HG03175 (cell line): ENCODE measurements around the gene CASZ1.

Experiments used
- ATAC-seq: cut with Tn5 transposase; IDR thresholded peaks from one replicate; pipeline ENCODE4 v1.9.1; 2021; ENCODE audit warnings: mild to moderate bottlenecking, moderate library complexity; ENCODE audit not compliant: unreplicated experiment

CASZ1 gene

DNA sequence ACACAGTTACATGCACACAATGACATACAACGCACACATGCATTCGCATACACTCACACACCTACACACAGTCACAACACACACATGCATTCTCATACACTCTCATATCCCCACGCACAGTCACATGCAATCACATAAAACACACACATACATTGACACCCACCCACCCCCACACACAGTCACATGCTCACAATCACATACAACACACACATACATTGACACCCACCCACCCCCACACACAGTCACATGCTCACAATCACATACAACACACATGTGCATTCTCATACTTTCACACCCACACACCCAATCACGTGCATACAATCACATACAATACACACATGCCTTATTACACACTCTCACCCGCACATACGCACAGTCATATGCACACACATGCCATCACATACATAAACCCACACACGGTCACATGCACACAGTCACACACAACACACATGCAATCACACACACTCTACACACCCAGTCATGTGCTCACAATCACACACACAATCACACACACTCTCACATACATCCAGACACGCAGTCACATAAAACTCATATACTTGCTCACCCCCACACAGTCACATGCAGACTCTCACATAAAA is 134.3 kb downstream of the CASZ1 start:
- ATAC-seq = no peak

- ATAC-seq = no peak
Observed at GRCh38 chr1:10661453-10661852, 135.0 kb downstream of the CASZ1 start.

GRCh38 chr1:10659646-10660540 is 136.6 kb downstream of the CASZ1 start:
- ATAC-seq = no peak

DNA sequence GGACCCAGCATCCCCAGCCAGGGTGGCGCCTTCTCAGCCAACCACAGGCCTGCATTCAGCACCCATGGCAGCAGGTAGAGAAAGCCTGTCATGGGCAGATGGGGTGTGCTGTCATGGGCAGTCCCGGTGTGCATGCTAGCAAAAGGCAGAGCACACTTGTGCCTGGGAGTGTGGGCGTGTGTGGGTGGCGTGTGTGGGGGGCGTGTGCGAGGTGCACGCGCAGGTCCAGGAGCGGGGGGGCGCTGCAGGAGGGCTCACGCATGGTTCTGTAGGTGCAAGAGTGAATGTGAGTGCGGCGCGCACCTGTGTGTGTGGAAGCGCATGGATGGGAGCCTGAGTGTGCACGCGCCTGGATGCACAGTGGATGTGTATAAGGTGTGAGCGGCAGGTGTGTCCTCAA is 137.2 kb downstream of the CASZ1 start:
- no peak for ATAC-seq

DNA sequence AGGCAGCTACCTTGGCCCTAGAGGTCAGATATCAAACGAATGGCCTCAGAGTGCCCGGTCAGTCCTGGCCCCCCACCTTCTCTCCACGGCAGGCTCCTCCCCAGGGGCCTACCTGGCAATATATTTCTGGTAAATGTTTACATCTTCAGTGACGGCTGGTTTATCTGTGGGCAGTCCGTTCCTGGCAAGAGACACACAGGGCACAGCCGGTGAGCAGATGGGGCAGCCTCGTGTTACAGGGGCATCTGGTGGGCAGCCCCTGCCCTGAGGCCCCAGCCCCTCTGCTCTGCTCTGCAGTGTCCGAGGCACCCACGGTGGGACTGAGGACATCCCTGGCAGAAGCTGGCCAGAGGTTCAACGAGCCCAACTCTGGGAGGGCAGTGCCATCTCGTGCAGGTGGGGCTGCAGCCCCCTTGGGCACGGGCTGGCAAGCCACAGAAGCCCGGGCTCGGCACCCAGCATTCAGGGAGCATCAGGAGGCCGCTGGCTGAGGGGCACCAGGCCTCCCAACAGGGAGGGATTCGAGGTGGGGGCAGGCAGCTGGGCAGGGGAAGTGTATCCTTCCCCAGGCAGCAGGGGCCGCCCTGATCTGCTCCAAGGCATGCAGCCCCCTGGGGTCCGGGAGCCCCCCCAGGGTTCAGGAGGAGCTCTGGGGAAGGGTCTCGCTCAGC is 137.9 kb downstream of the CASZ1 start:
- ATAC-seq = no peak

DNA sequence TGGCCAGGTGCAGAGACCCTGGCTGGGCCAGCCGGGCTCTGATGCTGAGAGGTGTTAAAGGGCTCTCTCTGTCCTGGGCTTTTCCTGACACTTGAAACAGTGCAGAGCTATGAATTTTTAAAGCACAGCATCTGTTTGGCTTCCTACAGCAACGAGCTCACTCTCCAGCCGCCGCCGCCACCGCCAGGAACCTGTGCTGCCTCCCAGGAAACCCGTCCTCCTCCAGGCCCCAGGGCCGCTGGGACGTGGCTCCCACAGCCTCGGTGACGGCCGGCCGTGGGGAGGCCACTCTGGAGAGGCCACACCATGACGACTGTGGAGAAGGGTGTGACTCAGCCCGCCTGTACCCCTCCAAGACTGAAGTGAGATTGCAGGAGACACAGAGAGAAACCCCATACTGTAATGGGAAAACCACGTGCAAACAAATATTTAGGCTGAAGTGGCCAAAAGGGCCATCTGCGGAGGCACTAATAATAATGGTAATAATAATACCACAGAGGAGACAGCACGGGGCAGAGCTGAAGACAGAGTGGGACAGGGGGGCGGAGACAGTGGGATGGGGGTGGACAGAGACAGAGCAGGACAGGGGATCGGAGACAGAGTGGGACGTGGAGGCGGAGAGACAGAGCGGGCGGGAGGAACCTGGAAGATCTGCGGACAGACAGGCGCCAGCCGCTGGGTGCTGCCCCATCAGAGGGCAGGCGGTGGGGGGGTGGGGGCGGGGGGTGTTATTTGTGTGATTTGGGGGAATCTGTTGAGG is 139.2 kb downstream of the CASZ1 start:
- no peak for ATAC-seq

GRCh38 chr1:10656431-10656830 is 140.0 kb downstream of the CASZ1 start:
- no peak for ATAC-seq

- no peak for ATAC-seq
Observed at GRCh38 chr1:10655002-10655401, 141.4 kb downstream of the CASZ1 start.

DNA sequence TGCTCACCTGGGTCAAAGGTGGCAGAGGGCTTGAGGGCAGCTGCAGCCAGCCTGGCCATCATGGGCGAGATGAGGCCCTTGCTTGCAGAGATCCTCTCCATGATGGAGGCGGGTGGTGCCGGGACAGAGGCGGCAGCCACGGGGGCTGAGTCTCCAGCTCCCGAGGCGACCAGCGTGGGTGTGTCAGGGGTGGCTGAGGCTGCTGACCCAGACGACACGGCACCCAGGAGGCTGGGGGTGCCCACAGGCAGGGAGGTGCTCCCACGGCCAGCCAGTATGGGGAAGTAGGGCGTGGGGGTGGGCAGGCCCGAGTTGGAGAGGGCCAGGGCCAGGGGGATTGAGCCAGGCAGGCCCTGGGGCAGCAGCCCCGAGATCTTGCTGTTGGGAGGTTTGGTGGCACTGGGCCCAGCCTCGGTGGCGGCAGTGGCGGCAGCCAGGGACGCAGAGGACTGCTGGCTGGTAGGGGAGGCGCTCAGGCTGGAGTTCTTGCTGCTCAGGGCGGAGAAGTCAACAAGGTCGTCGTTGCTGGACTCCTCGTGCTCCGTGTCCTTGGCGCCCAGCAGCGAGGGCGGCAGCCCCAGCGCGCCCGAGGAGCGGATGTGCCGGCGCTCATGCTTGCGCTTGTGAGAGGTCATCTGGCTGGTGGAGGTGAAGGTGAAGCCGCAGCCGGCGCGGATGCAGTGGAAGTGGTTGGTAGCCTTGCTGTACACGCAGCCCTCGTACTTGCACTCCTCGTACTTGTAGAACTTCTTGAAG is 142.9 kb downstream of the CASZ1 start:
- ATAC-seq = no peak

DNA sequence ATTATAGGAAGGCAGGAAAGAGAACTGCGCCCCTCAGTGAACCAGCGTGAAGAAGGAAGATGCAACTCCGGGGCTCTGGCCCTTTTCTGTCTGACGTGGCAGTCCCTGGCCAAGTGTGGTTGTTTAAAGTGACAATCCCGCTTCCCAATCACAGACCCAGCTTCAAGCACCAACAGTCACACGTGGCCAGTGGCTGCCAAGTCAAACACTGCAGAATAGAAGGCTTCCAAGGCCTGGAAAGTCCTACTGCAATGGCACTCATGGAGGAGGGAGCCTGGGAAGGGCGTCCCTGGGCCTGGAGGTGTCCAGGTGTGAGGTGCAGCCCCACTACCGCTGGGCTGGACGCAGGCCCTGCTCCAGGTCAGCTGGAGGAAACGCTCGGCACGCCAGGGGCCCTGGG is 143.8 kb downstream of the CASZ1 start:
- ATAC-seq = no peak

GRCh38 chr1:10651793-10652192 is 144.7 kb downstream of the CASZ1 start:
- no peak for ATAC-seq

DNA sequence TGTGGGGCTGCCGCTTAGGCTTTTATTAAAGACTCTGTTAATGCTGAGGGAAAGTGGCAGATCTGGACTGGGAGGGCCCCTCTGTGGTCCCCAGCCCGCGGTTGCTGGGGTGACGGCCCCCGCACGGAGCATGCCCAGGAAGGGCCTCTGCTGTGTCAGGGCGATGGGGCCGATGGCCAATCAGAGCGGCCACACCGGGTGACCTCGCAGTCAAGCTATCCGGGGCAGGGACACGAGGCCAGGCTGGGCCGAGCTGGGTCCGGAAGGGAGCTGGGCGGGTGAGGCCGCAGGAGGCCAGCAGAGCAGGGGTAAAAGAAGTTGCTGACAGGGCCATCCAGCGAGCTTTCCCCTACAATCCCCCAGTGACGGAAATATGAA is 145.1 kb downstream of the CASZ1 start:
- ATAC-seq = no peak

DNA sequence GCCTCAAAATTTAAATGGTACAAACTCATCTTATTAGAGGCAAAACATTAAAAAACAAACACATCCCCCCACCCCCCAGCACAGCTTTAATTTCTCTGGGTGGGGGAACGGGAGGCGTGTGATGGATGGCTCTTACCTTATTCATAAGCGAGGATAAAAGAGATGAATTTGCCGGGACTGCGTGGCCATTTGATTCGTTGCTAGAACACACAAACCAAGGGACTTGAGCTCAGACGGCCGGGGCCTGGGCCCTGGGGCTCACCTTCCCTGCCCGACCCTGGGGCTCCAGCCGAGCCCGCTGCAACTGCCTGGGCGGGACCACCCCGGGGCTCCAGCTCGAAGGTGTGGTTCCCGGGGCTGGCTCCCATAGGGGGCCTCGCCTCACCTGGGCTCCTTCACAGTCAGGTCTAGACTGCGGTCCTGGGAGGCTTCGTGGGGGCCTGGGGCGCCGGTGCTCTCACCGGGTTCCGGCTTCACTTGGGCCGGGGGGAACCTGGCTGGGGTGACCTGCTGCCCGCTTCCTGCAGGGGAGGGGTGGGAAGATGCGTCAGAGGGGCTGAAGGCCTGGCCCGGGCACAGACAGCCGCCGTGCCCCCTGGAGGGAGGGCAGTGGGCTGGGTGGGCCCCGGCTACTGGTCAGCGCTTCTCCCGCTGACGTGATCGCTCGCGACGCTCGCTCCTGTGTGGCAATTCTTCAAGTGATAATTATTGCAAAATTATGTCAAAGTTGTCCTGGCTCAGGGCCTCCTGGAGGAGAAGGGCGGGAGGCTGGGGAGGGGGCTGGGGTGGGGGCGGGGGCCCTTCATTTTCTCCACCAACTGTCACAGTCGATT is 145.7 kb downstream of the CASZ1 start:
- ATAC-seq = no peak

DNA sequence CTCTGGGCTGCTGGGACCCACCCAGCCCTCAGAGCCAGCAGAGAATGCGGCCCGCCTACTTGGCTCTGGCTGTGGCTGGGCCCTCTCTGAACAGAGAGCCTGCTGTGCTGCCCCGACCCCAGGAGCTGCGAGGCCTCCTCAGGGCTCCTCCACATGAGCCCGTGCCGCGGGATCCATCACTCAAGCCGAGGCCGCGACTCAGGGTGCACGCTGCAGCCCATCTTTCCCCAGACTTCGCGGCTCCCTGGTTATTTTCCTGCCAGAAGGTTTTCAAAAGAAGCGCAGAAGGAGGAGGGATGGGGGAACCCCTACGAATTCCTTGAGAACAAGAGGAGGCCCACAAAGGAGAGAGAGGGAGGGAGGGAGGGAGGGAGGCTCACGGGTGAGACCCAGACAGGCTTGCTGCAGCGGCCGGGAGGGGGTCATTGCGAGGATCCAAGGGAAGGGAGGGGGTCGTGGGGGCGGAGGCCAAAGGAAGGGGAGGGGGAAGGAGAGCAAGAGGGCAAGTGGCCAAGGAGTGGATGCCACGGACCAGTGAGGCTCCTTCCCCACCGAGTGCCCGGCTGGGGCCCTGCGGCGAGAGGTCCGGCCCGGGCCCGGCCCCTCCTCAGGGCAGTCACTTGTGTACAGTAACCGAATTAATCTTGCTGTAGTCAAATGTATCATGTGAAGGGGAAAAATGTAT is 146.8 kb downstream of the CASZ1 start:
- no peak for ATAC-seq

GRCh38 chr1:10648689-10649516 is 147.5 kb downstream of the CASZ1 start:
- no peak for ATAC-seq

GRCh38 chr1:10647414-10648170 is 148.9 kb downstream of the CASZ1 start:
- ATAC-seq = no peak

DNA sequence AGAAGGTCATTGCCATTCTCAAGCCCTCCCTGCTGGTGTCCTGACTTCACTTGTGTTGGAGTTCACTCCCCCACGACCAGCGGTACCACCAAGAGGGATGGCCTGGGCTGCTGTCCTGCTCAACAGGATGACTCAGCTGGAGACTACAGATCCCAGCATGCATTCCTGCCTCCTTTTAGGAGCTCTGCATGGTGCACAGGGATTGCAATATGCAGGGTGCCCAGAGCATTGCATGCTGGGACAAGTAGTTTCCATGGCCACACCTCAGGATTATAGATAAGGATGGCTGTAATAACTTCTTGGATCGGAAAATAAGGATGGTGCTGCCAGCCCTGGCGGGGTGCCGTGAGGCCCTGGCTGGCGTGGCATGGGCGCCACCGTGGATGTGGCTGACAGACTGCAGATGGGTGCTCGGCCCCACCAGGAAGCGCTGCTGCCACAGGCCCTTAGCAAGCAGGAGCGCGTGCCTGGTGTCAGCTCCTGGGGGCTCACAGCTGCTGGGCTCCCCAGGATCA is 150.0 kb downstream of the CASZ1 start:
- no peak for ATAC-seq
